Lung (tissue), 12 donors: ENCODE measurements around the gene AAR2. TPM values are rescaled to one million over a fixed set of nuclear protein-coding genes. Genes with fewer than 3 reads are reported as not detected.

ENCODE experiments used
- ATAC-seq: fragments of 200-7000 bp; cut with Tn5 transposase; one replicate; pipeline ENCODE4 v1.9.1; 2020; ENCODE audit warnings: moderate number of reproducible peaks; ENCODE audit not compliant: insufficient read depth, low FRiP score
- DNase-seq, 3 donors: peaks; one replicate each; pipeline ENCODE4 v3.0.0-alpha.2; 2013 to 2017
- H3K27ac ChIP-seq, 2 donors: one replicate each; pipeline ENCODE4 v1.5.1; 2013; ENCODE audit warnings: mild to moderate bottlenecking in 2 of 2, moderate library complexity in 2 of 2, control low read depth in 1 of 2, inconsistent platforms in 1 of 2, low read depth in 1 of 2, low read length in 1 of 2
- H3K27me3 ChIP-seq, 3 donors: one replicate each; pipeline ENCODE4 v1.5.1; 2013; ENCODE audit warnings: low read length in 2 of 3; ENCODE audit not compliant: control insufficient read depth in 3 of 3, insufficient read depth in 3 of 3
- H3K36me3 ChIP-seq, 4 donors: one replicate each; pipeline ENCODE4 v1.5.1; 2013; ENCODE audit warnings: low read length in 4 of 4, mild to moderate bottlenecking in 1 of 4, moderate library complexity in 1 of 4; ENCODE audit not compliant: control insufficient read depth in 4 of 4, insufficient read depth in 4 of 4
- H3K4me1 ChIP-seq, 5 donors: one replicate each; pipeline ENCODE4 v1.5.1; 2013; ENCODE audit warnings: low read length in 5 of 5, mild to moderate bottlenecking in 2 of 5, moderate library complexity in 1 of 5; ENCODE audit not compliant: control insufficient read depth in 5 of 5, insufficient read depth in 5 of 5
- H3K4me3 ChIP-seq: one replicate; pipeline ENCODE4 v1.5.1; 2013; ENCODE audit warnings: mild to moderate bottlenecking, control low read depth, moderate library complexity
- H3K9ac ChIP-seq, 2 donors: one replicate each; pipeline ENCODE4 v1.5.1; 2013; ENCODE audit warnings: low read length in 2 of 2, control low read depth in 1 of 2; ENCODE audit not compliant: insufficient read depth in 1 of 2
- H3K9me3 ChIP-seq, 4 donors: one replicate each; pipeline ENCODE4 v1.5.1; 2013; ENCODE audit warnings: low read length in 3 of 4, mild to moderate bottlenecking in 1 of 4, moderate library complexity in 1 of 4; ENCODE audit not compliant: control insufficient read depth in 4 of 4, insufficient read depth in 3 of 4
- CTCF ChIP-seq: IDR thresholded peaks from 2 replicates; pipeline ENCODE4 v1.5.1; 2012; ENCODE audit warnings: mild to moderate bottlenecking; ENCODE audit errors: control extremely low read depth, extremely low read depth
- WGBS, 2 donors: extraction: QIAGEN DNeasy Blood & Tissue Kit; methylation state at CpG; one replicate each; pipeline ENCODE4 v1.1.7; 2013; 5-methylcytosine and 5-hydroxymethylcytosine counted together
- polyA plus RNA-seq, 2 donors: library from polyadenylated mRNA; stranded (reverse); fragments of 200-250 nt; gene quantifications; one replicate each; pipeline ENCODE4 v1.2.1, GENCODE V29; 2013
- total RNA-seq, 2 donors: library from RNA; depleted of rRNA in 1 of 2; stranded (reverse); fragments of >200 nt in 1 of 2; gene quantifications; one replicate each; pipeline ENCODE4 v1.2.1, GENCODE V29; 2014 to 2021
- donor health status: control.
- donor health status: control.
- donor health status: Bipolar disorder and iron deficiency.
- donor health status: healthy.
- donor health status: DM: yes; HTN: yes; CAD: no.

AAR2 gene
- total and polyA plus RNA-seq, 4 donors, result 18.1 to 31.2 (median 29.3) TPM

GRCh38 chr20:36214684-36215256 is 21.5 kb upstream of the AAR2 start:
- TF ChIP-seq CTCF, result peak; percentile 3
- DNase-seq (peak in 2 of 3 donors; percentile 27 to 29), ATAC-seq (no peak)
- H3K27me3 ChIP-seq, result no peaks in the 10 kb centered on the region
- peaks cover 0 to 17% (median 8%) of the 10 kb centered on the region in 4 donors for H3K36me3 ChIP-seq
- no peak overlapping the region for H3K9ac ChIP-seq
- no peaks in the 10 kb centered on the region for H3K4me1 ChIP-seq
- no peak overlapping the region for H3K27ac ChIP-seq
- no peaks in the 10 kb centered on the region for H3K9me3 ChIP-seq
- H3K4me3 ChIP-seq, result no peak overlapping the region
- WGBS, 2 donors, result 64 to 74% methylated on average over 5 of the region's 5 CpGs

GRCh38 chr20:36215778-36216177 is 20.5 kb upstream of the AAR2 start:
- H3K36me3 ChIP-seq, result peaks cover 0 to 22% (median 7%) of the 10 kb centered on the region in 4 donors
- 85 to 94% methylated on average over 4 of the region's 4 CpGs for WGBS, 2 donors

GRCh38 chr20:36216314-36217025 is 19.8 kb upstream of the AAR2 start:
- TF ChIP-seq CTCF, result no peak
- Histone ChIP-seq H3K9me3 (no peaks in the 10 kb centered on the region), H3K27ac (no peak overlapping the region), H3K9ac (no peak overlapping the region), H3K4me1 (no peaks in the 10 kb centered on the region), H3K27me3 (no peaks in the 10 kb centered on the region), H3K4me3 (no peak overlapping the region), H3K36me3 (peaks cover 0 to 23% (median 7%) of the 10 kb centered on the region in 4 donors)
- WGBS, 2 donors, result 79 to 82% methylated on average over 7 of the region's 7 CpGs
- ATAC-seq (no peak), DNase-seq (no peak)

More at GRCh38 chr20:36215778-36216177, 20.5 kb upstream of the AAR2 start:
- TF ChIP-seq CTCF, result no peak
- DNase-seq (no peak), ATAC-seq (no peak)
- H3K4me1 ChIP-seq, result no peaks in the 10 kb centered on the region
- H3K27ac ChIP-seq, result no peak overlapping the region
- no peaks in the 10 kb centered on the region for H3K27me3 ChIP-seq
- no peaks in the 10 kb centered on the region for H3K9me3 ChIP-seq
- no peak overlapping the region for H3K4me3 ChIP-seq
- no peak overlapping the region for H3K9ac ChIP-seq
